H9 (cell line): ENCODE measurements around the gene HEMGN. TPM values are rescaled to one million over a fixed set of nuclear protein-coding genes. Genes with fewer than 3 reads are reported as not detected.

Experiments used
- DNase-seq: peaks from one replicate; pipeline ENCODE4 v3.0.0-alpha.2; 2017
- H2AFZ ChIP-seq: one replicate; pipeline ENCODE4 v1.6.1; 2013; ENCODE audit warnings: mild to moderate bottlenecking, low read length, control low read depth, moderate library complexity
- H2AK5ac ChIP-seq: 2 replicates; pipeline ENCODE4 v1.6.1; 2013; ENCODE audit warnings: low read length, control low read depth, mixed read lengths; ENCODE audit not compliant: insufficient read length
- H2BK120ac ChIP-seq: one replicate; pipeline ENCODE4 v1.6.1; 2013; ENCODE audit warnings: low read depth, mild to moderate bottlenecking, low read length, control low read depth, inconsistent platforms; ENCODE audit not compliant: poor library complexity, severe bottlenecking
- H2BK12ac ChIP-seq: 2 replicates; pipeline ENCODE4 v1.6.1; 2013; ENCODE audit warnings: low read length, control low read depth, mixed read lengths, low read depth; ENCODE audit not compliant: insufficient read length
- H2BK15ac ChIP-seq: 2 replicates; pipeline ENCODE4 v1.6.1; 2013; ENCODE audit warnings: low read depth, low read length, control low read depth
- H2BK20ac ChIP-seq: one replicate; pipeline ENCODE4 v1.6.1; 2013; ENCODE audit warnings: low read depth, mild to moderate bottlenecking, low read length, control low read depth, inconsistent platforms; ENCODE audit not compliant: poor library complexity, severe bottlenecking
- H2BK5ac ChIP-seq: 2 replicates; pipeline ENCODE4 v1.6.1; 2013; ENCODE audit warnings: low read length, control low read depth, mixed read lengths; ENCODE audit not compliant: insufficient read length
- H3K14ac ChIP-seq: 2 replicates; pipeline ENCODE4 v1.6.1; 2013; ENCODE audit warnings: low read length, control low read depth; ENCODE audit not compliant: insufficient read depth
- H3K18ac ChIP-seq: 2 replicates; pipeline ENCODE4 v1.6.1; 2013; ENCODE audit warnings: low read depth, mild to moderate bottlenecking, mixed read lengths, low read length, control low read depth; ENCODE audit not compliant: insufficient read length
- H3K23ac ChIP-seq: 2 replicates; pipeline ENCODE4 v1.6.1; 2013; ENCODE audit warnings: low read length, control low read depth, mixed read lengths, low read depth; ENCODE audit not compliant: insufficient read length
- H3K23me2 ChIP-seq: 2 replicates; pipeline ENCODE4 v1.6.1; 2013; ENCODE audit warnings: low read depth, mild to moderate bottlenecking, mixed read lengths, low read length, control low read depth; ENCODE audit not compliant: insufficient read length, poor library complexity, severe bottlenecking
- H3K27ac ChIP-seq: 2 replicates; pipeline ENCODE4 v1.5.1; 2013; ENCODE audit warnings: low read length, control low read depth, mixed read lengths, low read depth; ENCODE audit not compliant: insufficient read length
- H3K27me3 ChIP-seq: 2 replicates; pipeline ENCODE4 v1.6.1; 2013; ENCODE audit warnings: low read length, control low read depth, inconsistent platforms; ENCODE audit not compliant: insufficient read depth
- H3K4ac ChIP-seq: 2 replicates; pipeline ENCODE4 v1.6.1; 2013; ENCODE audit warnings: low read depth, mild to moderate bottlenecking, control low read depth, inconsistent platforms, low read length, moderate library complexity
- H3K4me1 ChIP-seq: 2 replicates; pipeline ENCODE4 v1.6.1; 2013; ENCODE audit warnings: low read length, control low read depth, inconsistent platforms; ENCODE audit not compliant: insufficient read depth
- H3K4me2 ChIP-seq: 2 replicates; pipeline ENCODE4 v1.6.1; 2013; ENCODE audit warnings: low read length, control low read depth, mixed read lengths; ENCODE audit not compliant: insufficient read length, insufficient read depth
- H3K56ac ChIP-seq: 2 replicates; pipeline ENCODE4 v1.6.1; 2013; ENCODE audit warnings: low read depth, mild to moderate bottlenecking, mixed read lengths, low read length, control low read depth; ENCODE audit not compliant: insufficient read length
- H3K79me1 ChIP-seq: 2 replicates; pipeline ENCODE4 v1.6.1; 2013; ENCODE audit warnings: low read depth, mild to moderate bottlenecking, moderate library complexity, low read length, control low read depth, inconsistent platforms; ENCODE audit not compliant: insufficient read depth, poor library complexity, severe bottlenecking
- H3K79me2 ChIP-seq: 2 replicates; pipeline ENCODE4 v1.6.1; 2013; ENCODE audit warnings: low read length, control low read depth, inconsistent platforms; ENCODE audit not compliant: insufficient read depth
- H3K9ac ChIP-seq: 2 replicates; pipeline ENCODE4 v1.6.1; 2013; ENCODE audit warnings: low read length, control low read depth, mixed read lengths; ENCODE audit not compliant: insufficient read length; ENCODE audit errors: extremely low read depth
- H3K9me3 ChIP-seq: one replicate; pipeline ENCODE4 v1.6.1; 2013; ENCODE audit warnings: low read depth, low read length, inconsistent platforms; ENCODE audit not compliant: control insufficient read depth
- H3T11ph ChIP-seq: one replicate; pipeline ENCODE4 v1.6.1; 2013; ENCODE audit warnings: mild to moderate bottlenecking, low read length, control low read depth, inconsistent platforms
- H4K20me1 ChIP-seq: one replicate; pipeline ENCODE4 v1.6.1; 2013; ENCODE audit not compliant: control insufficient read depth, insufficient read length, insufficient read depth
- H4K5ac ChIP-seq: 2 replicates; pipeline ENCODE4 v1.6.1; 2013; ENCODE audit warnings: low read depth, mild to moderate bottlenecking, mixed read lengths, low read length, control low read depth; ENCODE audit not compliant: insufficient read length
- H4K8ac ChIP-seq: replicated peaks from 2 replicates; pipeline ENCODE4 v1.6.1; 2013; ENCODE audit warnings: low read length, control low read depth, mixed read lengths, low read depth; ENCODE audit not compliant: insufficient read length
- H4K91ac ChIP-seq: 2 replicates; pipeline ENCODE4 v1.6.1; 2013; ENCODE audit warnings: low read depth, mild to moderate bottlenecking, moderate library complexity, mixed read lengths, low read length, control low read depth; ENCODE audit not compliant: insufficient read length
- H3K27ac Mint-ChIP-seq, 3 experiments: 2 replicates in 2 of 3; 3 replicates in 1 of 3; pipeline ENCODE4 v1.8.0; 2020 to 2021; ENCODE audit warnings: mixed read lengths in 3 of 3, mild to moderate bottlenecking in 1 of 3, moderate library complexity in 1 of 3
- H3K27me3 Mint-ChIP-seq: 2 replicates; pipeline ENCODE4 v1.8.0; 2021; ENCODE audit warnings: low read depth, mild to moderate bottlenecking, moderate library complexity, mixed read lengths
- H3K36me3 Mint-ChIP-seq, 3 experiments: 2 replicates in 2 of 3; 3 replicates in 1 of 3; pipeline ENCODE4 v1.8.0; 2020 to 2021; ENCODE audit warnings: low read depth in 3 of 3, mixed read lengths in 3 of 3; ENCODE audit not compliant: insufficient read depth in 1 of 3
- H3K4me1 Mint-ChIP-seq, 2 experiments: 2 replicates each; pipeline ENCODE4 v1.8.0; 2020; ENCODE audit warnings: mixed read lengths in 2 of 2
- H3K4me3 Mint-ChIP-seq, 2 experiments: 2 replicates in 1 of 2; 3 replicates in 1 of 2; pipeline ENCODE4 v1.8.0; 2020 to 2021; ENCODE audit warnings: mild to moderate bottlenecking in 2 of 2, mixed read lengths in 2 of 2, moderate library complexity in 1 of 2
- H3K9me3 Mint-ChIP-seq, 2 experiments: 2 replicates in 1 of 2; 3 replicates in 1 of 2; pipeline ENCODE4 v1.8.0; 2020; ENCODE audit warnings: mild to moderate bottlenecking in 2 of 2, mixed read lengths in 2 of 2, moderate library complexity in 1 of 2
- WGBS: extraction: QIAGEN DNeasy Blood & Tissue Kit; methylation state at CpG from one replicate; pipeline ENCODE4 v1.1.7; 2013; ENCODE audit warnings: missing lambda C conversion rate, low lambda C conversion rate, mixed read lengths; ENCODE audit not compliant: insufficient read length; ENCODE audit errors: extremely low coverage; 5-methylcytosine and 5-hydroxymethylcytosine counted together
- total RNA-seq: library from RNA; stranded (reverse); gene quantifications from 2 replicates; pipeline ENCODE4 v1.2.1, GENCODE V29; 2021
- TF ChIP-seq, protein P1 (sequence below): fragments of 200-600 bp; sonication (generic); conservative IDR thresholded peaks from 3 replicates; pipeline ENCODE4 v1.8.0; 2021; ENCODE audit warnings: antibody characterized with exemption, mild to moderate bottlenecking

Gene HEMGN
- total RNA-seq, 1 experiment from 2014 or later, result not detected

DNA sequence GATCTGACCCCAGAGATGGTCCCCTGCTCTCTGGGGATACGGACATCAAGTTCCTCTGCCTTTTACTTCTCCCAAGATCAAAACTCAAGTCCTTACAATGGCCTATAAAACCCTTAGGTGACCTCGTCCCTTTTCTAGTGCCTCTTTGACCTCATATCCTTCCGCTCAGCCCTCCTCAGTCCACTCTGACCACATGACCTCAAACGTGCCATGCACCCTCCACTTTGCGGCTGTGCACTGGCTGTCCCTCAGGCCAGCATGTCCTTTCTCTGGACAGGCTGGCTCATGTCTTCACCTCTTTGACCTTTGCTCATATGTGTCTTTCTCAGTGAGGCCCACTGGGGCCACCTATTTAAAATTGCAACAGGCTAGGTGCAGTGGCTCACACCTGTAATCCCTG lies 30.3 kb downstream of the HEMGN start:
- no peak overlapping the region for H3K4me2 ChIP-seq
- no peak overlapping the region for H4K5ac ChIP-seq
- no peaks in the 10 kb centered on the region for H3K23me2 ChIP-seq
- H3K23ac ChIP-seq, result no peak overlapping the region
- H3K79me2 ChIP-seq, result no peaks in the 10 kb centered on the region
- H2BK20ac ChIP-seq, result no peak overlapping the region
- Mint-ChIP-seq H3K4me3 (no peak overlapping the region), H3K36me3 (peaks cover 0 to 16% (median 6%) of the 10 kb centered on the region in 3 experiments; a peak in 2 of 7 replicates), H3K9me3 (no peaks in the 10 kb centered on the region), H3K27ac (no peak overlapping the region), H3K27me3 (no peaks in the 10 kb centered on the region), H3K4me1 (no peaks in the 10 kb centered on the region)
- H2AFZ ChIP-seq, result no peak overlapping the region
- H3K27me3 ChIP-seq, result no peaks in the 10 kb centered on the region
- WGBS, result no CpG with 5 or more reads among the region's 5 CpGs
- H2BK15ac ChIP-seq, result no peak overlapping the region
- no peak overlapping the region for H3T11ph ChIP-seq
- no peak overlapping the region for H3K27ac ChIP-seq
- no peak overlapping the region for H2BK5ac ChIP-seq
- no peak overlapping the region for H3K56ac ChIP-seq
- no peak overlapping the region for H4K91ac ChIP-seq
- no peak overlapping the region for H2BK120ac ChIP-seq
- H2AK5ac ChIP-seq, result no peak overlapping the region
- DNase-seq, result no peak
- H3K4ac ChIP-seq, result no peak overlapping the region
- H3K14ac ChIP-seq, result no peak overlapping the region
- H3K9ac ChIP-seq, result no peak overlapping the region
- no peaks in the 10 kb centered on the region for H4K20me1 ChIP-seq
- H4K8ac ChIP-seq, result no peak overlapping the region
- no peak overlapping the region for H2BK12ac ChIP-seq
- no peaks in the 10 kb centered on the region for H3K4me1 ChIP-seq
- no peaks in the 10 kb centered on the region for H3K79me1 ChIP-seq
- H3K18ac ChIP-seq, result no peak overlapping the region
- H3K9me3 ChIP-seq, result no peaks in the 10 kb centered on the region
- TF ChIP-seq, protein P1, sequence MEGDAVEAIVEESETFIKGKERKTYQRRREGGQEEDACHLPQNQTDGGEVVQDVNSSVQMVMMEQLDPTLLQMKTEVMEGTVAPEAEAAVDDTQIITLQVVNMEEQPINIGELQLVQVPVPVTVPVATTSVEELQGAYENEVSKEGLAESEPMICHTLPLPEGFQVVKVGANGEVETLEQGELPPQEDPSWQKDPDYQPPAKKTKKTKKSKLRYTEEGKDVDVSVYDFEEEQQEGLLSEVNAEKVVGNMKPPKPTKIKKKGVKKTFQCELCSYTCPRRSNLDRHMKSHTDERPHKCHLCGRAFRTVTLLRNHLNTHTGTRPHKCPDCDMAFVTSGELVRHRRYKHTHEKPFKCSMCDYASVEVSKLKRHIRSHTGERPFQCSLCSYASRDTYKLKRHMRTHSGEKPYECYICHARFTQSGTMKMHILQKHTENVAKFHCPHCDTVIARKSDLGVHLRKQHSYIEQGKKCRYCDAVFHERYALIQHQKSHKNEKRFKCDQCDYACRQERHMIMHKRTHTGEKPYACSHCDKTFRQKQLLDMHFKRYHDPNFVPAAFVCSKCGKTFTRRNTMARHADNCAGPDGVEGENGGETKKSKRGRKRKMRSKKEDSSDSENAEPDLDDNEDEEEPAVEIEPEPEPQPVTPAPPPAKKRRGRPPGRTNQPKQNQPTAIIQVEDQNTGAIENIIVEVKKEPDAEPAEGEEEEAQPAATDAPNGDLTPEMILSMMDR, result no peak
